ENCODE measurements around the gene PRDX1. TPM values are rescaled to one million over a fixed set of nuclear protein-coding genes. Genes with fewer than 3 reads are reported as not detected.

The PRDX1 gene
- total and polyA plus RNA-seq, 2 of the 13 experiments (the other 11 are each of a cell fraction or from before 2014, with no cell fraction given) = 761 to 1,898 TPM

DNA sequence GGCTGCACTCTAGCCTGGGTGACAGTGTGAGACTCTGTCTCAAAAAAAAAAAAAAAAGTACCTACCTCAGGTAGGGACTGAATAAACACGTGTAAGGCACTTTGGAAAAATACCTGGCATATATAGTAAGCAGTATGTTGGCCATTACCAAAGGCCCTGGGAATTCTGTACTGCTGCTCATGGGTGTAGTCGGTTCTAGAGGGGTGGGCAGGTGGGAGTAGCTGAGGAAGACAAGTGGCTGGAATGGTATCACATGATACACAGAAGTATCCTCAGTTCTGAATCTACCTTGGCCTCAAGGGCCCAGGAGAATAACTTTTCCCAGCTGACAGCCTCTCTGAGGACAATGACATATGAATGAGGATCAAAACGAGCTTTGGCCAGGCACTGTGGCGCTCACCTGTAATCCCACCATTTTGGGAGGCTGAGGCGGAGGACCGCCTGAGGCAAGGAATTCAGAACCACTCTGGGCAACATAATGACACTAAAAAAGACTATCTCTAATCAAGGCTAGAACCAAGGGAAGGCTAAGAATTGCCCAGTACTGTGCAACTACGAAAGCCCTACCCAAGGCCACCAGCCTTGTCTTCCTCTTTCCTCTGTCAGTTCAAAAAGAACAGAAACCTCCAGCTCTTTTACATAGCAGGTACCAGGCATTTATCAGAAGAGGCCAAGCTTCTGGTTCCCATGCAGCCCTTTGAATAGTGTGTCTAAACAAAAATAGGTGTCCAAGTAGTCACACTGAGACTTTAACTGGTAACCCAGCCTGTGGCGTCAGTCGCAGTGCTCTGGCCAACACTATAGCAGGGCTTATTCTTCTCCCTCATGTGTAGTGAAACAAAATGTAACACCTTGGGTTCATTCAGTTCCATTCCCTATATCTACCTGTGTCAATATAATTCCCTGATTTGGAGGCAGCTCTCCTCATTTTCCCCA is 11.4 kb downstream of the PRDX1 start (continued):
- TF ChIP-seq MYPOP (CRISPR knock-in tag; IDR thresholded peaks at IDR 0.05) = no peak
- TF ChIP-seq RBM22 (optimal IDR thresholded peaks at IDR 0.05; ENCODE audit: low read length) = peak; percentile 85
- TF ChIP-seq HMGA1 (CRISPR knock-in tag; conservative IDR thresholded peaks at IDR 0.05) = no peak
- no peak for TF ChIP-seq ZKSCAN1 (IDR thresholded peaks at IDR 0.05; ENCODE audit: low read length)
- no peak for TF ChIP-seq ZNF562 (CRISPR knock-in tag; IDR thresholded peaks at IDR 0.05; ENCODE audit: borderline replicate concordance)
- TF ChIP-seq KDM2A (CRISPR knock-in tag; IDR thresholded peaks at IDR 0.05; ENCODE audit: borderline replicate concordance, low read depth) = no peak
- no peak for TF ChIP-seq ZBTB25 (CRISPR knock-in tag; IDR thresholded peaks at IDR 0.05)

DNA sequence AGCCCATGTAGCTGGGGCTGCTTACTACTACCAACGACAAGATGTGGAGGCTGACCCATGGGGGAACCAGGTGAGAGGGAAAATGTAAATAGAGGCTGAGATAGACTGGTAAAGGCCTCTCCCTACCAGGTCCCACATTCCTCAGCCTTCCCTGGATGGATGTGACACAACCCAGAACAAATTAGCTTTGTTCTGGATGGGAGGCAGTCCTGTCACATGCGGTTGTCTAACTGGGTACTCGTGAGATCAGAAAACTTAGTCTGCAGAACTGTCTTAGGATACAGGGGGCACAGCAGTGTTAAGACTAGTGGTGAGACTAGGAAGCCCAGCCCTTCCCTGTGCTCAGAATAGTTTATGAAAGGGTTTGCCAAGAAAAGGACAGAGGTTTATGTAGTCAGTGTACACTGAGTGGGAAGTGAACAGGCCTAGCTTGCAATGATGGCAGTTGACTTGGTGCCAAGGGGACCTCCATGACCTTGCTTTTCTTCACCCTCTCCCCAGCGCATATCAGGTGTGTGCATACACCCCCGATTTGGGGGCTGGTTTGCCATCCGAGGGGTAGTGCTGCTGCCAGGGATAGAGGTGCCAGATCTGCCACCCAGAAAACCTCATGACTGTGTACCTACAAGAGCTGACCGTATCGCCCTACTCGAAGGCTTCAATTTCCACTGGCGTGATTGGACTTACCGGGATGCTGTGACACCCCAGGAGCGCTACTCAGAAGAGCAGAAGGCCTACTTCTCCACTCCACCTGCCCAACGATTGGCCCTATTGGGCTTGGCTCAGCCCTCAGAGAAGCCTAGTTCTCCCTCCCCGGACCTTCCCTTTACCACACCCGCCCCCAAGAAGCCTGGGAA is 13.2 kb downstream of the PRDX1 start:
- peak overlapping the region; percentile 56 for H3K27ac ChIP-seq (ENCODE audit: extremely low read length, insufficient read depth, low read length)
- TF ChIP-seq, protein P1, sequence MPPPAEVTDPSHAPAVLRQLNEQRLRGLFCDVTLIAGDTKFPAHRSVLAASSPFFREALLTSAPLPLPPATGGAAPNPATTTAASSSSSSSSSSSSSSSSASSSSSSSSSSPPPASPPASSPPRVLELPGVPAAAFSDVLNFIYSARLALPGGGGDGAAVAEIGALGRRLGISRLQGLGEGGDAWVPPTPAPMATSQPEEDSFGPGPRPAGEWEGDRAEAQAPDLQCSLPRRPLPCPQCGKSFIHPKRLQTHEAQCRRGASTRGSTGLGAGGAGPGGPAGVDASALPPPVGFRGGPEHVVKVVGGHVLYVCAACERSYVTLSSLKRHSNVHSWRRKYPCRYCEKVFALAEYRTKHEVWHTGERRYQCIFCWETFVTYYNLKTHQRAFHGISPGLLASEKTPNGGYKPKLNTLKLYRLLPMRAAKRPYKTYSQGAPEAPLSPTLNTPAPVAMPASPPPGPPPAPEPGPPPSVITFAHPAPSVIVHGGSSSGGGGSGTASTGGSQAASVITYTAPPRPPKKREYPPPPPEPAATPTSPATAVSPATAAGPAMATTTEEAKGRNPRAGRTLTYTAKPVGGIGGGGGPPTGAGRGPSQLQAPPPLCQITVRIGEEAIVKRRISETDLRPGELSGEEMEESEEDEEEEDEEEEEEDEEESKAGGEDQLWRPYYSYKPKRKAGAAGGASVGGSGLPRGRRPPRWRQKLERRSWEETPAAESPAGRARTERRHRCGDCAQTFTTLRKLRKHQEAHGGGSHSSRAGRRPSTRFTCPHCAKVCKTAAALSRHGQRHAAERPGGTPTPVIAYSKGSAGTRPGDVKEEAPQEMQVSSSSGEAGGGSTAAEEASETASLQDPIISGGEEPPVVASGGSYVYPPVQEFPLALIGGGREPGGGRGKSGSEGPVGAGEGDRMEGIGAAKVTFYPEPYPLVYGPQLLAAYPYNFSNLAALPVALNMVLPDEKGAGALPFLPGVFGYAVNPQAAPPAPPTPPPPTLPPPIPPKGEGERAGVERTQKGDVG (CRISPR knock-in tag; IDR thresholded peaks at IDR 0.05; ENCODE audit: borderline replicate concordance) = peak; percentile 30; the same call in 1 of the 2 replicates
- TF ChIP-seq TEAD3 (CRISPR knock-in tag; optimal IDR thresholded peaks at IDR 0.05; ENCODE audit: borderline replicate concordance) (peak; percentile 60), FOXA3 (CRISPR knock-in tag; IDR thresholded peaks at IDR 0.05) (peak; percentile 35; the same call in 1 of the 2 replicates), AGO2 (optimal IDR thresholded peaks at IDR 0.05; ENCODE audit: low read depth, low read length) (peak; percentile 86), MTF1 (CRISPR knock-in tag; IDR thresholded peaks at IDR 0.05) (no peak)

More for the DNA sequence above, 13.2 kb downstream of the PRDX1 start:
- Histone ChIP-seq H3K79me2 (ENCODE audit: insufficient read depth, low read length) (peaks cover 11% of the 10 kb centered on the region), H2AFZ (ENCODE audit: low read length) (no peak overlapping the region), H3K9ac (ENCODE audit: insufficient read depth, low read depth, low read length) (no peak overlapping the region), H3K4me2 (ENCODE audit: low read depth, low read length) (no peak overlapping the region), H4K20me1 (ENCODE audit: insufficient read depth, low read length) (peaks cover 21% of the 10 kb centered on the region), H3K4me1 (ENCODE audit: insufficient read depth, low read length) (peaks cover 39% of the 10 kb centered on the region), H3K9me3 (ENCODE audit: low read length) (no peaks in the 10 kb centered on the region), H3K36me3 (replicated peaks in 1 of 2; ENCODE audit: control insufficient read depth in 1 of 2, insufficient read depth in 2 of 2, low read length in 2 of 2) (peaks cover 23 to 44% of the 10 kb centered on the region in 2 experiments), H3K4me3 (replicated peaks in 1 of 3; ENCODE audit: insufficient read depth in 1 of 3, low read depth in 2 of 3, low read length in 3 of 3) (no peak overlapping the region), H3K27me3 (ENCODE audit: control insufficient read depth in 1 of 2, insufficient read depth in 2 of 2, low read length in 2 of 2) (no peaks in the 10 kb centered on the region)
- ChIA-PET POLR2A (interaction anchor here (0.8 to 8.0 kb wide), 11 partner anchors 8 to 76 kb away, joined by 3 to 110 read pairs (median 10); partner anchors contain the start of genes AKR1A1, CCDC163, MMACHC and NASP), CTCF (ENCODE audit: low intra/inter-chr PET ratio, low total read pairs) (interaction anchor here (0.7 kb wide), 1 partner anchor 16 kb away, joined by 3 read pairs; no protein-coding TSS in a partner anchor)
- FAIRE-seq (peak; percentile 28), ATAC-seq (peak; percentile 58), DNase-seq (ENCODE audit: low spot score) (peak; percentile 77)
- BruUV-seq (replicated peaks) = TSS peak; percentile 1
- intact Hi-C loops (cut with micrococcal nuclease; ENCODE audit: unreplicated experiment) = no loop called here
- in situ Hi-C loops (cut with HindIII; ENCODE audit: extremely low pct_ligation_motif_present, low pct_unique_long_range_greater_than_20kb) = no loop called here
- WGBS (ENCODE audit: low lambda C conversion rate) = 75% methylated on average over 13 of the region's 15 CpGs

Data from HepG2 (cell line).